Colonic mucosa (tissue), 4 donors: ENCODE data around the gene SLC46A1. TPM values are rescaled to one million over a fixed set of nuclear protein-coding genes. Genes with fewer than 3 reads are reported as not detected.

Source experiments
- DNase-seq: peaks from one replicate; pipeline ENCODE4 v3.0.0-alpha.2; 2020
- H3K27ac ChIP-seq: fragments of 200-600 bp; one replicate; pipeline ENCODE4 v1.8.0; 2021
- H3K27me3 ChIP-seq: fragments of 200-600 bp; one replicate; pipeline ENCODE4 v1.8.0; 2021
- H3K36me3 ChIP-seq: fragments of 200-600 bp; one replicate; pipeline ENCODE4 v1.8.0; 2021
- H3K4me1 ChIP-seq: fragments of 200-600 bp; one replicate; pipeline ENCODE4 v1.8.0; 2021; ENCODE audit warnings: mild to moderate bottlenecking
- H3K4me3 ChIP-seq: fragments of 200-600 bp; one replicate; pipeline ENCODE4 v1.8.0; 2021
- H3K9ac ChIP-seq, 2 donors: one replicate each; pipeline ENCODE4 v1.7.0; 2013; ENCODE audit warnings: control low read depth in 2 of 2, low read depth in 2 of 2, low read length in 2 of 2
- H3K9me3 ChIP-seq: fragments of 200-600 bp; one replicate; pipeline ENCODE4 v1.8.0; 2021
- CTCF ChIP-seq: fragments of 200-600 bp; IDR thresholded peaks from one replicate; pipeline ENCODE4 v1.8.0; 2022; ENCODE audit warnings: antibody characterized with exemption, mild to moderate bottlenecking
- intact Hi-C: fragments of 100-400 bp; cut with DNase I; formaldehyde crosslinking; loops from one replicate; pipeline ENCODE4 v1.14.1; 2022
- total RNA-seq, 2 donors: library from RNA; stranded (reverse); fragmentation: NEBNext Ultra II Directional in 1 of 2; extraction: Animal tissue kit (Norgen Biotek cat#: 25700) in 1 of 2; gene quantifications; one replicate each; pipeline ENCODE4 v1.2.1, GENCODE V29; 2021
- donor health status: healthy.
- donor health status: DM: no; HTN: no; CAD: no.
- donor health status: DM: no; HTN: no; CAD: no.

Gene SLC46A1
- total RNA-seq, 2 donors from 2014 or later = 4.3 to 5.4 TPM

- DNase-seq = no peak
- H3K36me3 ChIP-seq = no peaks in the 10 kb centered on the region
- no peaks in the 10 kb centered on the region for H3K27me3 ChIP-seq
- no peak overlapping the region for H3K27ac ChIP-seq
- TF ChIP-seq CTCF = no peak
- no peaks in the 10 kb centered on the region for H3K9me3 ChIP-seq
- H3K9ac ChIP-seq = no peak overlapping the region
- no peak overlapping the region for H3K4me3 ChIP-seq
- peaks cover 4% of the 10 kb centered on the region for H3K4me1 ChIP-seq
- intact Hi-C loops = no loop called here
Observed at GRCh38 chr17:28402844-28403243, 3.2 kb downstream of the SLC46A1 start.

GRCh38 chr17:28402224-28402630 lies 3.8 kb downstream of the SLC46A1 start:
- H3K27ac ChIP-seq = no peak overlapping the region
- H3K36me3 ChIP-seq = no peaks in the 10 kb centered on the region
- H3K4me3 ChIP-seq = no peak overlapping the region
- no peaks in the 10 kb centered on the region for H3K9me3 ChIP-seq
- intact Hi-C loops = no loop called here
- H3K9ac ChIP-seq = no peak overlapping the region
- peaks cover 4% of the 10 kb centered on the region for H3K4me1 ChIP-seq
- no peak for DNase-seq
- no peaks in the 10 kb centered on the region for H3K27me3 ChIP-seq
- TF ChIP-seq CTCF = no peak

- intact Hi-C loops = no loop called here
- no peaks in the 10 kb centered on the region for H3K36me3 ChIP-seq
- H3K27me3 ChIP-seq = no peaks in the 10 kb centered on the region
- no peak for DNase-seq
- H3K9ac ChIP-seq = no peak overlapping the region
- no peaks in the 10 kb centered on the region for H3K4me1 ChIP-seq
- H3K27ac ChIP-seq = no peak overlapping the region
- no peaks in the 10 kb centered on the region for H3K9me3 ChIP-seq
- TF ChIP-seq CTCF = no peak
- H3K4me3 ChIP-seq = no peak overlapping the region
Observed at GRCh38 chr17:28399808-28400207, 6.2 kb downstream of the SLC46A1 start.

- Histone ChIP-seq H3K9me3 (no peaks in the 10 kb centered on the region), H3K36me3 (no peaks in the 10 kb centered on the region), H3K9ac (no peak overlapping the region), H3K4me1 (no peaks in the 10 kb centered on the region), H3K27ac (no peak overlapping the region), H3K27me3 (no peaks in the 10 kb centered on the region), H3K4me3 (no peak overlapping the region)
- no peak for TF ChIP-seq CTCF
- intact Hi-C loops = no loop called here
- no peak for DNase-seq
Observed at GRCh38 chr17:28398280-28398981, 7.6 kb downstream of the SLC46A1 start.

- H3K4me3 ChIP-seq = no peak overlapping the region
- H3K4me1 ChIP-seq = no peaks in the 10 kb centered on the region
- no peak for DNase-seq
- no peaks in the 10 kb centered on the region for H3K27me3 ChIP-seq
- no peaks in the 10 kb centered on the region for H3K9me3 ChIP-seq
- no peaks in the 10 kb centered on the region for H3K36me3 ChIP-seq
- no peak overlapping the region for H3K9ac ChIP-seq
- H3K27ac ChIP-seq = no peak overlapping the region
- intact Hi-C loops = no loop called here
- TF ChIP-seq CTCF = no peak
Observed at GRCh38 chr17:28397687-28398279, 8.2 kb downstream of the SLC46A1 start.
